Activated naive CD8-positive, alpha-beta T cell treated with anti-CD3 and anti-CD28 coated beads, Interleukin-2, amount 10 ng/mL, durations not matched to agents 7 days and 5 days (primary cell): ENCODE results near the gene CFAP299. TPM values are rescaled to one million over a fixed set of nuclear protein-coding genes. Genes with fewer than 3 reads are reported as not detected.

Source experiments
- ATAC-seq: fragments of 150-1000 bp; cut with Tn5 transposase; one replicate; pipeline ENCODE4 v1.10.0; 2021; ENCODE audit warnings: low read depth, moderate library complexity
- POLR2A ChIA-PET: fragments of 350-600 bp; sonication (Branson Sonifier 250); formaldehyde crosslinking; loops from one replicate; lab custom pipeline; 2021; ENCODE audit warnings: antibody characterized with exemption; lab: Charles Lee
- DNase-seq: peaks from one replicate; pipeline ENCODE4 v3.0.0; 2021
- H3K27ac Mint-ChIP-seq: one replicate; pipeline ENCODE4 v1.8.0; 2022; ENCODE audit warnings: mild to moderate bottlenecking, mixed read lengths
- H3K27me3 Mint-ChIP-seq: one replicate; pipeline ENCODE4 v1.8.0; 2022; ENCODE audit warnings: mild to moderate bottlenecking, moderate library complexity, mixed read lengths
- H3K36me3 Mint-ChIP-seq: one replicate; pipeline ENCODE4 v1.8.0; 2021; ENCODE audit warnings: mild to moderate bottlenecking, mixed read lengths
- H3K4me1 Mint-ChIP-seq: one replicate; pipeline ENCODE4 v1.8.0; 2021; ENCODE audit warnings: mixed read lengths
- H3K4me3 Mint-ChIP-seq: one replicate; pipeline ENCODE4 v1.8.0; 2022; ENCODE audit warnings: mild to moderate bottlenecking, moderate library complexity, mixed read lengths
- H3K9me3 Mint-ChIP-seq: one replicate; pipeline ENCODE4 v1.8.0; 2021; ENCODE audit warnings: mixed read lengths
- total RNA-seq, 2 experiments: library from RNA; stranded (reverse); gene quantifications; one replicate each; pipeline ENCODE4 v1.2.3, GENCODE V29; 2021

The CFAP299 gene
- total RNA-seq, 2 experiments from 2014 or later, result not detected

DNA sequence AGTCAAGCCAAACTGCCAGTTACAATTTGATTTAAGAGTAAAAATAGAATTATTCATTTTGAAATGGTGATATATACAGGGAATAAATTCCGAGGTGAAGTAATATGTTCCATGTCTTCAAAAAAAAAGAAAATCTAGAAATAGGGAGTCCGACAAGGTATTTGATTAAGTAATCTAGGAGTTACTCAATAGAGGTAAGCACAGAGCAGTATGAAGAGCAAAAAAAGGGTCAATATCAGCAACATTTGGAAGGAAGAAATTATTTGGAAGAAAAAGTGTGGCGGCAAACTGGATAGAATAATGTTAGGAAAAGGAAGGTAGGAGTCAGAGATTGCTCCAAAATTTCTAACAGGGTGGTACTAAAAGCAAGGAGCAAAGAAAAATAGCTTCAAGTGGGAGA lies 581.2 kb downstream of the CFAP299 start:
- H3K36me3 Mint-ChIP-seq, result no peaks in the 10 kb centered on the region

DNA sequence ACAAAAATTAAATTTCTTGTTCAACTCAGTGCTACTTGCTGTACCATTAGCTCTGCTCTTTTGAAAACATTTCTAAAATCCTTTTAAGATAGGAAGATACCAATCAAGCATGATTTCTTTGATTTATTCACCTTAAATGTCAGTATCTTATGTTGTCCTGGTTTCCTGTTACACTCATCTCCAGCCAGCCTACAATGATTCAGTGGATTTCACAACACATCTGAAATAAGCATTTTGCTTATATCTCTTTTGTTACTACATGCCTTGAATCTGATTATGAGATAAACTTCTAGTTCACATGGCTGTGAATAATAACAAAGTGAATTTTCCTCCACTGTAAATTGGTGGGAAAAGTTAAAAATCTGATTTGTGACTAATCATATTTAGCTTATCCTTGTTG lies 582.5 kb downstream of the CFAP299 start:
- Mint-ChIP-seq H3K27me3 (no peaks in the 10 kb centered on the region), H3K27ac (no peak overlapping the region), H3K4me1 (no peaks in the 10 kb centered on the region), H3K9me3 (no peaks in the 10 kb centered on the region), H3K36me3 (no peaks in the 10 kb centered on the region), H3K4me3 (no peak overlapping the region)
- DNase-seq (no peak), ATAC-seq (no peak)
- POLR2A ChIA-PET, result no interaction called here

More for the DNA sequence above, 581.2 kb downstream of the CFAP299 start:
- ATAC-seq, result no peak
- Mint-ChIP-seq H3K27ac (no peak overlapping the region), H3K9me3 (no peaks in the 10 kb centered on the region), H3K4me1 (no peaks in the 10 kb centered on the region), H3K27me3 (no peaks in the 10 kb centered on the region), H3K4me3 (no peak overlapping the region)
- POLR2A ChIA-PET, result no interaction called here
- DNase-seq, result no peak

DNA sequence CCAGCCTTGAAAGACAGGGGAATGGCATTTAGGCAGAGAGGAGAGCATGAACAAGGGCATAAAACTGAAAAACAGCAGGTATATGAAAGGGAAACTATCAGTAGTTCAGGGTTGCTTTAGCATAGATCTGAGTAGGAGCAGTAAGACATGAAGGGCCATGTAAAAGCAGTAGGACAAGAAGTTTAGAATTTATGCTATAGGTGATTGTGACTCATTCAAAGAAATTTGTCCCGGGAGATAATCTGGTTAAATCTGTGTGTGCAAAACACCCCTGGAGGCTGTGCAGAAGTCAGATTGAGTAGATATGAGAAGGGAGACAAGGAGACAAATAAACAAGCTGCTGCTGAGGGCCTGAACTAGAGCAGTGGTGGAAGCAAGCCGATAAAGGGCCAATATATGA lies 585.9 kb downstream of the CFAP299 start:
- ATAC-seq (no peak), DNase-seq (no peak)
- Mint-ChIP-seq H3K36me3 (no peaks in the 10 kb centered on the region), H3K9me3 (no peaks in the 10 kb centered on the region), H3K27ac (no peak overlapping the region), H3K4me3 (no peak overlapping the region), H3K27me3 (no peaks in the 10 kb centered on the region), H3K4me1 (no peaks in the 10 kb centered on the region)
- POLR2A ChIA-PET, result no interaction called here

- H3K4me1 Mint-ChIP-seq, result no peaks in the 10 kb centered on the region
- H3K27me3 Mint-ChIP-seq, result no peaks in the 10 kb centered on the region
- no peak overlapping the region for H3K27ac Mint-ChIP-seq
- POLR2A ChIA-PET, result no interaction called here
- no peaks in the 10 kb centered on the region for H3K9me3 Mint-ChIP-seq
- no peak overlapping the region for H3K4me3 Mint-ChIP-seq
- H3K36me3 Mint-ChIP-seq, result no peaks in the 10 kb centered on the region
- DNase-seq (no peak), ATAC-seq (no peak)
Observed at GRCh38 chr4:80922941-80923340, 587.4 kb downstream of the CFAP299 start.

DNA sequence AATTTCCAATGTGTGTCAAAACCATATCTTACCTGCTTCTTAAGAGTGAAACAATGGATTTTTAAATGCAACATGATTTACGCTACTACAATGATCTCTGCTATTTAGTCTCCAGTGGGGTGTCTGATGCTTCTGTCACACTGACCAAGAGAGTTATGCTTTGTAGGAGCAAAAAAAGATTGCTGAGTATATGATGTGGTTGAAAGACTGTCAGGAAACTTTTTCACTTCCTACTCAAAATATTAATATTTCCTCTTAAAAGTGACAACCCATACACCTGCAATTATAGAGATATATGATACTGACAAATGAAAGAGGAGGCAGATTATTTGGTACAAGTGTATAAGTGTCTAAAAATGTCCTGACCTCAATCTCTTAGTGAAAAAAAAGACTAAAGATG lies 589.8 kb downstream of the CFAP299 start:
- no peaks in the 10 kb centered on the region for H3K36me3 Mint-ChIP-seq
- POLR2A ChIA-PET, result no interaction called here
- no peaks in the 10 kb centered on the region for H3K4me1 Mint-ChIP-seq

DNA sequence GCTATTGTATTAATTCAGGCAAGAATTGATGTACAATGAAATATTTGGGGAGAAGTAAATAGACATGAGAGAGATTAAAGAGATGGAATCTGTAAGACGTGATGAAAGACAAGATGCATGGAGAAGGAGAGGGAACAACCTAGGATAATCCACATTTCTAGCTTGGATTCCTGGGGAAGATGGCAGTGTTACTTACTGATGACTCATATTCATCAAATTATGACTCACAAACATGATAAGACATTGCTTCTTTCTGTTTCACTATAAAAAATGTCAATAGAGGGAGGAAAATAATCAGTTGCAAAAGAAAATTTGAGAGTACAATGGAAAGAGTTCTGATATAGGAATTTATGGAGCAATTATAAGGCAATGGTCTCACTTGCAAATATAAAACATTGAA lies 590.9 kb downstream of the CFAP299 start:
- no peak for DNase-seq
- Mint-ChIP-seq H3K27me3 (no peaks in the 10 kb centered on the region), H3K27ac (no peak overlapping the region), H3K4me1 (no peaks in the 10 kb centered on the region), H3K36me3 (no peaks in the 10 kb centered on the region), H3K4me3 (no peak overlapping the region), H3K9me3 (no peaks in the 10 kb centered on the region)
- ATAC-seq, result no peak
- POLR2A ChIA-PET, result no interaction called here

More for the DNA sequence above, 589.8 kb downstream of the CFAP299 start:
- Mint-ChIP-seq H3K27me3 (no peaks in the 10 kb centered on the region), H3K4me3 (no peak overlapping the region), H3K27ac (no peak overlapping the region), H3K9me3 (no peaks in the 10 kb centered on the region)
- no peak for ATAC-seq
- DNase-seq, result no peak

DNA sequence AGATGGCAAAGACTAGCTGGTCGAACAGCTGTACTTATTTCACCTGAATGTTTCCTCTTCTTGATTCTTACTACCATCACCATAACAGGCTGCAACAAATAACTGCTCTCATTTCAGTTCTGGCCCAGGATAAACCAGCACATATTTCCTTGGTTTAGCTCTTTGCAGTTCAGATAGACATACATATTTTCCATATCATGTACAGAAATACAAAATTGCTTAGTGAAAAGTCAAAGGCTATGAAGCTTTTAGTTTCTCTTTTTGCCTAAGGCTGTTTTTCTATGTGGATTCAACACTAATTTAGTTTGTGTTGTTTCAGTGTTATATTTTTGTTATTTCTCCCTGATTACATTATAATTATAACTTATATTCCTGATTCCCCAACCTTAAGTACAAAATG lies 591.4 kb downstream of the CFAP299 start:
- no peaks in the 10 kb centered on the region for H3K27me3 Mint-ChIP-seq
- no peak overlapping the region for H3K27ac Mint-ChIP-seq
- H3K9me3 Mint-ChIP-seq, result no peaks in the 10 kb centered on the region
- POLR2A ChIA-PET, result no interaction called here
- no peaks in the 10 kb centered on the region for H3K4me1 Mint-ChIP-seq
- ATAC-seq (no peak), DNase-seq (no peak)
- H3K4me3 Mint-ChIP-seq, result no peak overlapping the region
- no peaks in the 10 kb centered on the region for H3K36me3 Mint-ChIP-seq

DNA sequence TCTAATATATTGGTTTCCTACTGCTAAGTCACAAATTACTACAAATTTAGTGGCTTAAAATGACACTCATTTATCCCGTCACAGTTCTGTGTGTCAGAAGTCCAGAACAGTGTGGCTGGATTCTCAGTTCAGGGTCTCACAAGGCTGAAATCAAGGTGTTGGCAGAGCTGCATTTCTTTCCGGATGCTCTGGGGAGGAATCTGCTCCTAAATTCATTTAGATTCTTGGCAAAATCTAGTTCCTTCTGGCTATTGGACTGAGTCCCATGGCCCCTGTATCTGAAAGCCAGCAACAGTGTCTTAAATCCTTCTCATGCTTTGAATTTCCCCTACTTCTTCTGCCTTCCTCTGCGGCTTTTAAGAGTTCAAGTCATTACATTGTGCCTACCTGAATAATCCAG lies 591.9 kb downstream of the CFAP299 start:
- Mint-ChIP-seq H3K27ac (no peak overlapping the region), H3K9me3 (no peaks in the 10 kb centered on the region), H3K4me1 (no peaks in the 10 kb centered on the region), H3K4me3 (no peak overlapping the region), H3K36me3 (no peaks in the 10 kb centered on the region), H3K27me3 (no peaks in the 10 kb centered on the region)
- DNase-seq, result no peak
- POLR2A ChIA-PET, result no interaction called here
- no peak for ATAC-seq

DNA sequence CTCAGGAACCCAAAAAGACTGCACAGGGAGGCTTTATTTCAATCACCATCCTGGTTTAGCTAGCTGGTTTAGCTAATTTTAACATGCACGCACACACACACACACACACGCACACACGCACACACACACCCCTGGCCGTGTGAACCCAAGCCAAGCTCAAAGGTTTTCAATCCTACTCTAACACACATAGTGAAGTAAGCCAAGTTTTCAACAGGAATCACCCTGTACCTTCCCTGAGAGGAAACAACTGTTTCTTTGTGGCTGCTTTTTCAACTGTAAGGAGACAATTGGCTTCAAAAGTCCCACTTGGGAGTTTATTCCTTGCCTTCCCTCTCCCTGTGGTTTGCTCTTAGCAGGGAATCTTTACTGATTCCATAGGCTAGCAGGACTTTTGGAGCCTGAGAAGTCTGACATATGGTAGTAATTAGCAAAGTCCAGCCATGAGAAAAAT lies 596.1 kb downstream of the CFAP299 start:
- no peak for DNase-seq
- Mint-ChIP-seq H3K27me3 (no peaks in the 10 kb centered on the region), H3K9me3 (no peaks in the 10 kb centered on the region), H3K4me3 (no peak overlapping the region), H3K36me3 (no peaks in the 10 kb centered on the region), H3K27ac (no peak overlapping the region), H3K4me1 (no peaks in the 10 kb centered on the region)
- ATAC-seq, result no peak
- POLR2A ChIA-PET, result no interaction called here

DNA sequence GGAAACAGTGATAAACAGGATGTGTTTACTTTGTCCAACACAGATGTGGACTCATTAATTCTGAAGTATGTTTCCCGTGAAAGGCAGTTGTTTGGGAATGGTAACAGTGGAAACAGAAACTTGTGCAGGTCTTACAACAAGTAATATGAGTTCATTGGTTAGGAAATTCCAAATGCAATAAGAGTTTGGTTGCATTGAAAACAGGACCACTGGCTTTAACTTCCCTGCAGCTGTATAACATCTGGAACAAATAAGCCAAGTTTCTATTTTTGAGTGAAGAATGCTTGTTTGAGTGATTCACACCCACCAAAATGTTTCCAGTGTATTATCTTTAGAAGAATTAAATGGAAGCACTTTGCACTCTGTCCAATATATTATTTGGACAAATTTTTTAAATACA lies 612.6 kb downstream of the CFAP299 start:
- Mint-ChIP-seq H3K9me3 (peaks cover 1% of the 10 kb centered on the region), H3K4me3 (no peak overlapping the region)

GRCh38 chr4:80948995-80949394 lies 613.5 kb downstream of the CFAP299 start:
- POLR2A ChIA-PET, result no interaction called here
- no peaks in the 10 kb centered on the region for H3K36me3 Mint-ChIP-seq
- ATAC-seq, result no peak
- no peaks in the 10 kb centered on the region for H3K4me1 Mint-ChIP-seq
- no peak for DNase-seq
- H3K27ac Mint-ChIP-seq, result no peak overlapping the region
- peaks cover 1% of the 10 kb centered on the region for H3K9me3 Mint-ChIP-seq
- no peak overlapping the region for H3K4me3 Mint-ChIP-seq
- no peaks in the 10 kb centered on the region for H3K27me3 Mint-ChIP-seq

More for the DNA sequence above, 612.6 kb downstream of the CFAP299 start:
- no peak overlapping the region for H3K27ac Mint-ChIP-seq
- no peaks in the 10 kb centered on the region for H3K36me3 Mint-ChIP-seq
- DNase-seq (no peak), ATAC-seq (no peak)
- POLR2A ChIA-PET, result no interaction called here
- no peaks in the 10 kb centered on the region for H3K4me1 Mint-ChIP-seq
- no peaks in the 10 kb centered on the region for H3K27me3 Mint-ChIP-seq

- POLR2A ChIA-PET, result no interaction called here
- ATAC-seq (no peak), DNase-seq (no peak)
- no peak overlapping the region for H3K27ac Mint-ChIP-seq
- H3K27me3 Mint-ChIP-seq, result no peaks in the 10 kb centered on the region
- H3K4me3 Mint-ChIP-seq, result no peak overlapping the region
- H3K4me1 Mint-ChIP-seq, result no peaks in the 10 kb centered on the region
- peaks cover 3% of the 10 kb centered on the region for H3K9me3 Mint-ChIP-seq
- H3K36me3 Mint-ChIP-seq, result no peaks in the 10 kb centered on the region
Observed at GRCh38 chr4:80956421-80956820, 620.9 kb downstream of the CFAP299 start.

DNA sequence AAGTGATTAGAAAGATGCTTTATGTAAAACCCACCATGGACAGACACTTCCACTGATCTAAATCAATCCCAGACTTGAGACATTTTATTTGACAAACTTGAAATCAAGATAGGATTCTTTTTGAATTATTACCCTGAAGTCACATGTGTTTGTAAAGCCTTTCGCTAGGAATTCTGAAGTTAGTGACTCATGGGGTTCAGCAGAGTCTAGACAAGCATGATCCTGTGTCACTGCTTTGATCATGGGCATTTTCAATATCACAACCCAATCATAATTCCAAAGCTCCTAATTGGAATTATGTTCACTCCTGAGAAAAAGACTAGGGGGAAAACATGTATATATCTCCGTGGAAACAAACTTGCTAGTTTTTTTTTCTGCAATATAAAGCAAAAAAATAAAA lies 627.5 kb downstream of the CFAP299 start:
- ATAC-seq, result no peak
- no peaks in the 10 kb centered on the region for H3K4me1 Mint-ChIP-seq
- no peak overlapping the region for H3K27ac Mint-ChIP-seq
- H3K36me3 Mint-ChIP-seq, result no peaks in the 10 kb centered on the region
- H3K4me3 Mint-ChIP-seq, result no peak overlapping the region
- POLR2A ChIA-PET, result no interaction called here
- H3K27me3 Mint-ChIP-seq, result no peaks in the 10 kb centered on the region
- H3K9me3 Mint-ChIP-seq, result no peaks in the 10 kb centered on the region
- no peak for DNase-seq

- Mint-ChIP-seq H3K4me1 (no peaks in the 10 kb centered on the region), H3K9me3 (peaks cover 2% of the 10 kb centered on the region), H3K4me3 (no peak overlapping the region), H3K27ac (no peak overlapping the region), H3K36me3 (no peaks in the 10 kb centered on the region), H3K27me3 (no peaks in the 10 kb centered on the region)
- DNase-seq, result no peak
- POLR2A ChIA-PET, result no interaction called here
- ATAC-seq, result no peak
Observed at GRCh38 chr4:80967346-80967745, 631.8 kb downstream of the CFAP299 start.

DNA sequence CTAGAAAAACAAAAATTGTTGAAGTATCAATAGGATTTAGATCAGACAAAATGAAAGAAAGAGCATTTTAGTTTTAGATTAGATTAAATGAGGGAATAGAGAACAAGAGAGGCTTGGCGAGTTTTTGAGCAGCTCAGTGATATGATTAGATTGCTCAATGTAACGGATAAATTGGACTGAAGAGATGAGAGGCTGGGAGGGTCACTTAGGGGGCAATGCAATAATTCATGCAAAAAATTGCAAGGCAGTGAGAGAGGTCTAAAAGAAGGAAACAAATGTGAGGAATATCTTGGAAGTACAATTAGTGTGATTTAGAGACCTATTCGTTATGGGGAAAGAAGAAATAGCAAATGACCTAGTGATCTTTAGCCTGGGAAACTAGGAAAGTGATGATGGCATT lies 644.7 kb downstream of the CFAP299 start:
- Mint-ChIP-seq H3K4me1 (no peaks in the 10 kb centered on the region), H3K36me3 (no peaks in the 10 kb centered on the region), H3K27ac (no peak overlapping the region), H3K9me3 (peaks cover 4% of the 10 kb centered on the region), H3K4me3 (no peak overlapping the region), H3K27me3 (no peaks in the 10 kb centered on the region)
- ATAC-seq (no peak), DNase-seq (no peak)
- POLR2A ChIA-PET, result no interaction called here
